Activated CD4-positive, alpha-beta T cell treated with anti-CD3 and anti-CD28 coated beads, Interleukin-2, amount 50 U/mL, for 4 hours (primary cell): ENCODE results near the gene YAP1.

Experiments
- DNase-seq, 2 experiments: peaks; one replicate each; pipeline ENCODE4 v3.0.0-alpha.2; 2020

YAP1 gene

GRCh38 chr11:102202972-102203371, 92.7 kb downstream of the YAP1 start:
- no peak for DNase-seq

- DNase-seq = no peak
These were observed 93.9 kb downstream of the YAP1 start for GRCh38 chr11:102204174-102204573.

- DNase-seq = no peak
These were observed 95.6 kb downstream of the YAP1 start for GRCh38 chr11:102205805-102206204.

GRCh38 chr11:102208835-102209234, 98.6 kb downstream of the YAP1 start:
- DNase-seq = no peak

DNA sequence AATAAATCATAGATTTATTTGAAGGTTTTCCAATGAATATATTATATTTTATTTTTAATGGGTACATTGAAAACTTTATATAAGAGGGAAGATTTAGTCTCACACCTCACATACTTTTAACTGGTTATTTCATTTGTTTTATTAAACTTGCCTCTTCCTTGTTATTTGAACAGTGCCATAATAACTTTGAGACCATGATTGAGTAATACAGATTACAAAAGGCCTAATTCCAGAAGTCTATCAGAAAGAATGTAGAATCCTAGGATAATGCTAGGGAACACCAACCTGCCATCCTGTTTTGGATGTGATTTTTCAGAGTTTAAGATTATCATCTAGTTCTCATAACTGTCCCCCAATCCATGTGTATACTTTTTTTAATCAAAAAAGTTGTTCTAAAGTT, 104.4 kb downstream of the YAP1 start:
- DNase-seq = no peak

DNA sequence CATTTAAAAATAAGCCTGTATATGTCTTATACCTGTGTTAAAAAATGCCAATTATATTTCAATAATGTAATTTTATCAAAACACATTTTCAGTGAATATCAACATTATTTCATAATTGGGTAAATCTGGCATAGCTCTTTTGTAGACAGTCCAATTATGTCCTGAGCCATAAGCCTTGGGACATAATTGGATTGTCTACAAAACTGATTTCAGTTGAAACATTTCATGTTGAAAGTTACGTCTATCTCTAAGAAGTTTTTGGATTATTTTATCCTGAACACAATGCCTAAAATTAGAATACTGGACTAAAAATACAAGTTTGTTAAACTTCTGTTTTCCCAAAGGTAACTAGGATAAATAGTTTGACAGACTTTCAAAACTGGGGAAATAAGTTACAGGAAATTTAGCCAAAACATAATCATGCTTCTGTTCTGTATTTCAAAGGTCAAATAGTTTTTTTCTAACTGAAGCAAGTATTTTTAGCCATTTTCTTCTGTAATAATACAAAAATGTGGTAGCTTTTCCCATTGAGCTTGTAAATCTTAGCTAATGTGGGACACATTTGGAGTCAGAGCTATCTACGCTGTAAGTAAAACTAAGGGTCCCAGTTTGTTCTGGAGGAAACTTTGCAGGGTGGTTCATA, 106.3 kb downstream of the YAP1 start:
- no peak for DNase-seq

GRCh38 chr11:102220728-102221467, 110.7 kb downstream of the YAP1 start:
- DNase-seq = no peak

- no peak for DNase-seq
These were observed 113.6 kb downstream of the YAP1 start for GRCh38 chr11:102223859-102224258.

DNA sequence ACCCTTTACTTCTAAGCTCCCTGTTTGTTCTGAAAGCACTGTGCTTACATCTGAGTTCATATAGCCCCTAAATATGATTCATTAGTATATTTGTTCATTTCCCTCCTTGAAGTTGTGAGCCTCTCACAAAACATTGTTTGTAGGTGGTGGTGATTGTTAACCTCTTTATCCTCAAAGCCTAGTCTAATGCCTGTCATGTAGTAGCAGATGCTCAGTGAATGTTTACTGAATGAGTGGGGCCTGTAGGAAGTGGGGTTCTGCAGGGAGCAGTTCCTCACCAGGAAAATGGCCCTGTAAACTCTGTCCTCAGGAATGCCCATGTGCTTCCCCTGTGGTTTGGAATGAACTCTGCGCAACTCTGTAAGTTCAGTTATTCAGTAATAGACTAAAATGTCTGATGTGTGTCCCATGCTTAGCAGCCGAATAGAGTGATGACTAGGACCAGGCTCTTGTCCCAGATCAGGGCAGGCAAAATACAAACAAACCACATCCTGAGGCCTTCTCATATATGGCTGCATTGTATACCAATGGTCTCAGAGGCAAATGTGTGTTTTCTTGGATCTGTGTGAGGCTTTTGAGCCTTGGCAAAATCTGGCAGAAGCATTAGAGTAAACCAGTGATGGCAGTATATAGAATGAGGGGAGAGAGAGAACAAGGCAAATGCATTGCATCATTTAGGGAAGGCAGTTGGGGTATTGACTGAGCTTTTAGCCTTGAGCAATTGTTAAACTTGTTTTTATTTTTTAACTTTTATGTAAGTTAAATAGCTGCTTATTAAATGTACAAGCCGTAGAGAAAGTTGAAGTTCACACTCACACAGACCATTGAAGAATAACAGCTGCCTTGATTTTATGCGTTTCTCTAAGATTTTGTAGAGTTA, 115.7 kb downstream of the YAP1 start:
- no peak for DNase-seq

DNA sequence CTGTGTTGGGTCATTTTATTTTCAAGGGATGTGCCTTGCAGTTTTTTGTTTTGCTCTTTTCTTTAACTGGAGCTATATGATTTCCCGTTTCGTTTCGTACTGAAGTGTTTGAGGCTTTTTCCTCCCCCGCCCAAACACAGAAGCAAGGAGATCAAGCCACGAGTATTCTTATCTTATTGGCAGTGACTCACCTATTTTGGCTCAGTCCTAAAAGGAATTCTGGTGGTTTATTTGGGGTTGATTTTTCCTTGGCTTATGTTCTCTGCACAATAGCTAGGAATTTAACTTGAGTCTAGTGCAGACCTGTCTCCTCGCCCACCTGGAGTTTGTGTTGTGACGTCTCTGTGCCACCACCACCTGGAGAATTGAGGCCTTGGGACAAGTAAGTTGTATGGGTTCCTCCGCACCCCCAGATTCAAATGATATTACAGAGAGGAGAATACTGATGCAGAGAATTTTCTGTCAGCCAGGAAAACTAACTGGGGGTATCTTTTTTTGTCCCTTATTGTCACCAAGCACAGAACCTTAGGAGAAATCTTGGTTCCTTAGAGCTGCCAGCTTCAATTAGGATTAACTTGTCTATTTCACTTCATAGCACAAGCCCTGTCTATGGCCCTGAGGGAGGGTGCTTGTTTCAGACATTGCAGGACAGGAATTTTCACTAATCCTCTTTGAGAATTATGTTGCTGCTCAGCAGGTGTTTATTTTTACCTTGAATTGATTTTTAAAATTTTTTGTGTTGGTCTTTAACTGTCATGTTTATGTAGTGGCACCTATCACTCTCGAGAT, 116.6 kb downstream of the YAP1 start:
- DNase-seq = no peak

DNA sequence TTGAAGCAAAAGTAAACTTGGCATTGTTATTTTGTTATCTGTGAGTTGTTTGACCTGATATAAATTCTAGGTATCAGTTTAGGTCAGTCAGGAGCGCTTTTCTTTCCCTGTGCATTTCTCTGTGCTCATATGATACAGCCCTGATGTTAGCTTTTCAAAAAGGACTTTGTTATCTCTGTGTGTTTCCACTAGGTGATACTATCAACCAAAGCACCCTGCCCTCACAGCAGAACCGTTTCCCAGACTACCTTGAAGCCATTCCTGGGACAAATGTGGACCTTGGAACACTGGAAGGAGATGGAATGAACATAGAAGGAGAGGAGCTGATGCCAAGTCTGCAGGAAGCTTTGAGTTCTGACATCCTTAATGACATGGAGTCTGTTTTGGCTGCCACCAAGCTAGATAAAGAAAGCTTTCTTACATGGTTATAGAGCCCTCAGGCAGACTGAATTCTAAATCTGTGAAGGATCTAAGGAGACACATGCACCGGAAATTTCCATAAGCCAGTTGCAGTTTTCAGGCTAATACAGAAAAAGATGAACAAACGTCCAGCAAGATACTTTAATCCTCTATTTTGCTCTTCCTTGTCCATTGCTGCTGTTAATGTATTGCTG, 119.4 kb downstream of the YAP1 start:
- DNase-seq = no peak

- no peak for DNase-seq
These were observed 119.9 kb downstream of the YAP1 start for GRCh38 chr11:102230186-102230585.

- DNase-seq = no peak
These were observed 120.7 kb downstream of the YAP1 start for GRCh38 chr11:102230911-102231310.

DNA sequence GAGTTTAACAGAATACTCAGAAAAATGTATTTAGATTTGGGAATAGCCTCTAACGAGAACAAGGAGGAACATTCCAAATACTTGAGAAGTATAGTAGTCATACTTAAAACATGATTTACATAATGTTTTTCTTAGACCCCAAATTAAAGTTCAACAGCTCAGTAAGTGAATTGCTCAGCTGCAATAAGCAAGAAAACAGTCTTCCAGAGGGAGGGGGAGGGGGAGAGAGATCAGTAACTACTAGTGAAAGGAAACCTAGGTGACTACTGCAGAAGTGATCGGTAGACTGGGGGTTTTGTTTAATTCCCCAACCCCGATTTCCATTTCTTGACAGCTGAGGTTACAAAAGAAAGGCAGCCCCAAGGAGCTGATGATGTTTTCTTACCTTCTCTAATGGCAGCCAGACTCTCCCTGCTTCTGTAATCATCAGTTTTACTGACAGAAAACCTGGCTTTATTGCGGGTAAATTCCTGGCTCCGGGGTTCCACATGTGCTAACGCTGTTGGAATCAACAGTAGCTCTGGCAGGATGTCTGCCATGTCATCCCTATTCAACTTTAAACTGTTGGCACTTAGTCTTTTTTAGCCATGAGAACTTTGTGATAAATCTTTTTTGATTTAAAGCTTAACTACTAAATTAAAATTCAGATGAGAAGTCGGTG, 124.7 kb downstream of the YAP1 start:
- DNase-seq = no peak

- DNase-seq = no peak
These were observed 127.0 kb downstream of the YAP1 start for GRCh38 chr11:102237096-102237735.

GRCh38 chr11:102238391-102238821, 128.2 kb downstream of the YAP1 start:
- DNase-seq = no peak

DNA sequence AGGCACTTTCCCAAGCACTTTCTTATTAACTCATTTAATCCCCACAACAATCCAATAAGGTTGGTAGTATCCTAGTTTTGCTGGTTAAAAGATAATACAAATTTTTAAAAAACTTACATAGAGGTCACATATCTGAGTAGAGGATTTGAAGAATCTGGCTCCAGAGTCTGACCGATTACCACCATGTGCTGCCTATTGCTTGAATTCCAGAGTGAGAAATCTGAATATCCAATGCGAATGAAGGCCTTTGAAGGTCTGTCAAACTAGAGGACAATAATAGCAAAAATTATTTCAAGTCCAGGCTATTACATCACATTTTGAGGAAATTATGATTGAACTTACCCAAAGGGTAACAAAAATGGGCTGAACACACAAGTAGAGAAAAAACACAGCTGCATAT, 129.2 kb downstream of the YAP1 start:
- no peak for DNase-seq

GRCh38 chr11:102239911-102240310, 129.7 kb downstream of the YAP1 start:
- DNase-seq = no peak

DNA sequence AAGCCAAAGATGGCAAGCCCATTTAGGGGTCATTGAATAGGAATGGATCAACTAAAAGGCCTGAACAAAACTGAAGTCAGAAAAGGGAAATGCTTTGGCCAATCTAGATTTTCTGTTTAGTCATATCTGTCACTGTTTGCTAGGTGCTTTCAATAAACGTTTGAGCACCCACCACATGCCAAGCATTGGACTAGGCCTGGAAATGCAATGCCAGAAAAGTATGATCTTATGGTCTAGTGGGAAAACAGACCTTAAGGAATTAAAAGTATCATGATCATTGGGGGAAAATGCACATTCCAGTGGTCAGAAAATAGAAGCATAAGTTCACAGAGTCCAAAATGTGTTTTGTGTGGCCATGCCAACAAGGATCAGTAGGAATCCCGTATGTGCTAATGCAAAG, 130.3 kb downstream of the YAP1 start:
- no peak for DNase-seq

GRCh38 chr11:102241026-102241425, 130.8 kb downstream of the YAP1 start:
- no peak for DNase-seq

DNA sequence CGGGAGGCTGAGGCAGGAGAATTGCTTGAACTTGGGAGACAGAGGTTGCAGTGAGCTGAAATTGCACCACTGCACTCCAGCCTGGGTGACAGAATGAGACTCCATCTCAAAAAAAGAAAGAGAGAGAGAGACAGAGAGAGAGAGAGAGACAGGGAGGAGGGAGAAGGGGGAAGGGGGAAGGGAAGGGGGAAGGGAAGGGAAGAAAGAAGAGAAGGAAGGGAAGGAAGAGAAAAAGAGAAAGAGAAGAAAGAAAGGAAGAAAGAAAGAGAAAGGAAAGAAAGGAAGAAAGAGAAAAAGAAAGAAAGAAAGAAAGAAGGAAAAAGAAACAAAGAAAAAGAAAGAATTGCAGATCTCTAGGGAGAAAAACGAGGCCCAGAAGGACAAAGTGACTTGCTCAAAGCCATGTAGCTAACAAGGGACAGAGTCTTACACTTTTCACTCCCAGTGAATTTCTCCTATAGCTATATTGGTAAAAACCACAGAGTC, 133.2 kb downstream of the YAP1 start:
- DNase-seq = no peak
